ENCODE measurements around the gene NANP.
"Not testable (repeated sequence)": the region's sequence is repeated elsewhere in the genome, so short reads cannot be mapped to it uniquely, and the experiment has no call there.

The NANP gene, protein sequence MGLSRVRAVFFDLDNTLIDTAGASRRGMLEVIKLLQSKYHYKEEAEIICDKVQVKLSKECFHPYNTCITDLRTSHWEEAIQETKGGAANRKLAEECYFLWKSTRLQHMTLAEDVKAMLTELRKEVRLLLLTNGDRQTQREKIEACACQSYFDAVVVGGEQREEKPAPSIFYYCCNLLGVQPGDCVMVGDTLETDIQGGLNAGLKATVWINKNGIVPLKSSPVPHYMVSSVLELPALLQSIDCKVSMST

DNA sequence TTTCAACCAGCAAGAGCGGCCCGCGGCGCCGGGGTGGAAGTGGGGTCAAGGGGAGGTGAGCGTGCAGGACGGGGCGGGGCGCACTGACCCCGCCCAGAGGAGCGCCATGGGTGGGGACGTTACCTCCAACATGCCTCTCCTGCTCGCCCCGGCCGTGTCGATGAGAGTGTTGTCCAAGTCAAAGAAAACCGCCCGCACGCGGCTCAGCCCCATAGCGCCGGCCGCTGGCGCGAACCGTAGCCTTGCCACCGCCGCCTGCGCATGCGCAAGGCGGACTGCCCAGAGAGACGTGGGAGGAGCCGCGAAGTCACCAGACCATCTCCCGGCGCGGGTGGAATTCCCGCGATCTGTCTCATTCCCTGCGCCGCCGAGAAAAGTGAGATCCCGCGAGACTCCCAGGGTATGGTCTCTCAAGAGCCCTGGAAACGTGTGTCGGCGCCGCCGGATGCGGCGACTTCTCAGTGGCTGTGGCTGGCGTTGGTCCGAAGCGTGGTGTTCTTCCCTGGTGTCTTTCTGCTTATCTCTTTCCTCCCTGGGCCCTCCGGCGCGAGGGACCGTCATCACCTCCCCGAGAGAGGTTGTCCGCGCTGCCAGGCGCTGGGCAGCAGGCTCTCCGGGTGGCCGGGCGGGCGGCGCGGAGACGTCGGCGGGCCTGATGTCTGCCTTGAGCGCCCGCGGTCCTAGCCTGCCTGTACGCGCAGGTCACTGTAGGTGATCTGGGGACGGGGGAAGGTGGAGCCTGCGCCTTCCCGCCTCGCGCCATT, at the start of gene NANP:
Gene NANP (minus strand): TSS at position 279 of the 764 bp plus-strand sequence. CDS start 66 bp downstream, at position 213.
- peak; percentile 90 for DNase-seq (ENCODE audit: low spot score)

- no peak for DNase-seq (ENCODE audit: low spot score)
Measured at GRCh38 chr20:25672659-25673235, 48.9 kb upstream of the NANP start.

GRCh38 chr20:25669826-25670422, 46.1 kb upstream of the NANP start:
- DNase-seq (ENCODE audit: low spot score): no peak

DNA sequence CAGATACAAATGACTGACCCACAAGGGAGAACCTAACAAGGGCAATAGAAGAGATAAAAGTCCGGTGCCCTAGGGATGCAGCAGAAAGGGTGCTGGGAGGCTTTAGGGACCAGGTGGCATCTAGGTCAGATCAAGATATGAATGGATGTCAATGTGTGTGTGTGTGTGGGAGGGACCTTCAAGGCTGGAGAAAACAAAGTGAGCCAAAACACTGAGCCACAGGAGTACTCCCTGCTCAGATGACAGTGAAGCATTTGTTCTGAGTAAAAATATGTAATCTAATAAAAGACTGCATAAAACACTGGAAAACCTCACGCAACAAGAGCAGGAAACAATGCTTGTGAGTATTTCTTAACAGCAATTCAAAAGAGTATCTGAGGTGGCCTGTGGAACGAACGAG, 44.6 kb upstream of the NANP start:
- DNase-seq (ENCODE audit: low spot score): no peak

DNA sequence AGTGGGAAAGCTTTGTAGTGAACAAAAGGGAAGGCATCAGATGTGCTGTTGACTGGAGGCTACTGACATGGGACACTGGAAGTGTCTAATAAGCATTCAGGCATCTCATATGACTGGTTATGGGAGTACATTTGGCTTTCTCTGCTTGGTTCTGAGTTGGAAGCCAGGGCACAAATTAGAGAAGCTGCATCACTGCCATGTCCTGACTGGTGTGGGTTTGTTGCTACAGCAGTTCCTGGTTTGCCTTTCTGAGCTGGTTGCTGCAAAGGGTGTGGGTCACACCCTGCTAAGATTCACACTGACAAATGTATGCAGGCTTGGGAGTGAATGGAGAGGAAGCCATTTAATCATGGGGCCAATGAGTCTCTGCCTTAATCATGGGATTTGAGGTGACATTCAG, 36.2 kb upstream of the NANP start:
- DNase-seq (ENCODE audit: low spot score): no peak

GRCh38 chr20:25654487-25654886, 30.7 kb upstream of the NANP start:
- DNase-seq (ENCODE audit: low spot score): no peak

GRCh38 chr20:25652866-25653265, 29.1 kb upstream of the NANP start:
- DNase-seq (ENCODE audit: low spot score): not testable (repeated sequence)

- no peak for DNase-seq (ENCODE audit: low spot score)
Measured at GRCh38 chr20:25644814-25645213, 21.0 kb upstream of the NANP start.

DNA sequence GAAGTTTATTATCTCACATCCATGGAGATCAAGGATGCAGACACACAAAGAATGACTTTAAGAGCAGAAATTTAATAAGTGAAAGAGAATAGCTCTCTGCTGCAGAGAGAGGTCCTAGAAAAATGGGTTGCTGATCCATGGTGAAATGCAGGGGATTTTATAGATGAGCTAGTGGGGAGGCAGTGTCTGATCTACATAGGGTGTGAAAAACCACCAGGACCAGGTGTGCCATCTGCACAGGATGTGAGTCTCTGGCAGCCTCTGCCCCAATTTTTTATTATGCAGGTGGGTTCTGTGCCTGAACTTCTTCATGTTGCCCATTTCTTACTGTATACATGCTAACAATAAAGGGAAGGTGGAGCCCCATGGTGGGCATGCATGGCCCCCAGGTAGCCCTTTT, 19.9 kb upstream of the NANP start:
- no peak for DNase-seq (ENCODE audit: low spot score)

GRCh38 chr20:25637247-25637646, 13.4 kb upstream of the NANP start:
- no peak for DNase-seq (ENCODE audit: low spot score)

DNA sequence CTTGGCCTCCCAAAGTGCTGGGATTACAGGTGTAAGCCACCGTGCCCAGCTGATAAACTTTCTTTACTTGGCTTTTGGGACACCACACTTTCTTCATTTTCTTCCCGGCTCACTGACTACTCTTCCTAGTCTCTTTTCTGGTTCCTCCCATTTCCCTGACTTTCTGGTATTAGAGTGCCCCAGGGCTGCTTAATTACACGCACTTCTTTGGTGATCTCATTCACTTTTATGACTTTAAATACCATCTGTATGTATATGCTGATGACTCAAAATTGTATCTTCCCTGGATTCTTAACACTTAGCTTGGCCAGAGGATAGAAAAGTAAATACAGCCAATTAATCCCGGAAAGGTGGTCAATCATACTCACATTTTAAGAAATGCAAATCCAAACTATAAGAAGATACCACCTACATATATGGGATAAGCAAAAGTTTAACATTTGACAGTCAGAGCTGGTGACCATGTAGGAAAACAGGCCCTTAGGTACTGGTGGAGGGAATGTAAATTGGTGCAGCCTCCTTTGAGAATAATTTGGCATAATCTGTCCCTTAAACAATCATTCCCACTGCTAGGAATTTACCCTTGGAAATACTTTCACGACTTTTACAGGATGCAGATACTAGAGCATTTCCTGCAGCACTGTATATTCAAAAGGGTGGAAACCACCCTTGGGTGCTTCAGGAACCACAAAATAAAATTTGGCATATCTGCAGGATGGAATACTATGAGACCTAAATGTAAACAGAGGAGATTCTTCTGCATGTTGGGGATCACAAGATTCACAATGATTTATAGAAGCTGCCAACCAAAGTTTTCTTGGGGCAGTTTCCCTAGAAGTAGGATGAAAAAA, 9.4 kb upstream of the NANP start:
- no peak for DNase-seq (ENCODE audit: low spot score)

DNA sequence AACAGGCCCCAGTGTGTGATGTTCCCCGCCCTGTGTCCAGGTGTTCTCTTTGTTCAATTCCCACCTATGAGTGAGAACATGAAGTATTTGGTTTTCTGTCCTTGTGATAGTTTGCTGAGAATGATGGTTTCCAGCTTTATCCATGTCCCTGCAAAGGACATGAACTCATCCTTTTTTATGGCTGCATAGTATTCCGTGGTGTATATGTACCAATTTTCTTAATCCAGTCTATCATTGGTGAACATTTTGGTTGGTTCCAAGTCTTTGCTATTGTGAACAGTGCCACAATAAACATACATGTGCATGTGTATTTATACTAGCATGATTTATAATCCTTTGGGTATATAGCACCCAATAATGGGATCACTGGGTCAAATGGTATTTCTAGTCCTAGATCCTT, 6.8 kb upstream of the NANP start:
- DNase-seq (ENCODE audit: low spot score): not testable (repeated sequence)

DNA sequence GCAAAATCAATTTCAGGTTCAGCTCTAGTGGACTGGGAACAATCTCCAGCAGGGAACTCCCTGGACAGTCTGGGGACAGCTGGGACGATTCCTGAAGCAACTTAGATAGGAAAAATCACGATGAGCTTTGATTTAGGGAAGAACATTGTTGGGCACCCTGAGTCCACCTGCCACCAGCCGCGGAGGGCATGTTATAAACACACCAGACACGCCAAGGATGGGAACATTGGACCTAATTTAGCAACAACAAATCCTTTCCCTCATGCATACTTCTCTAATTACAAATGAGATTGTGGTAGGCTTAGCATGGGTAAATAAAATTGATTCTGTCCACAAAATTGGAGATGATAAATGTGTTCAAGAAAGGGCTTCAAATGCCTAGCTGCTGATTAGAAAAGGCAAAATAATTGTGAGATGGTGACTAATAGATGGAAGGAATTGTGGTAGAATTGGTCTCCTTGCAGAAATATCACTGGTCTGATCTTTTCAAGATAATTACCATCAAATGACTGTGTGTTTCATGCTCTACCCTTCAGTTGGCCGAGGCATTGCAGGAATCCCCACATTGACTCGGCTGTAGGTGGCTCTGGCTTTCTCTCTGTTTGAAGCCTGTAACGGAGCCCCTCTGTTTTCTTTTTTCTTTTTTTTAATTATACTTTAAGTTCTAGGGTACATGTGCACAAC, 6.1 kb upstream of the NANP start:
- DNase-seq (ENCODE audit: low spot score): no peak

GRCh38 chr20:25626779-25627178, 3.0 kb upstream of the NANP start:
- DNase-seq (ENCODE audit: low spot score): no peak

- no peak for DNase-seq (ENCODE audit: low spot score)
Measured at GRCh38 chr20:25624500-25624939, 706 bp upstream of the NANP start.

- DNase-seq (ENCODE audit: low spot score): peak; percentile 26
Measured at GRCh38 chr20:25623225-25623735, 534 bp downstream of the NANP start.

GRCh38 chr20:25622450-25623224, 1.2 kb downstream of the NANP start:
- no peak for DNase-seq (ENCODE audit: low spot score)

- DNase-seq (ENCODE audit: low spot score): no peak
Measured at GRCh38 chr20:25622049-25622448, 1.8 kb downstream of the NANP start.

DNA sequence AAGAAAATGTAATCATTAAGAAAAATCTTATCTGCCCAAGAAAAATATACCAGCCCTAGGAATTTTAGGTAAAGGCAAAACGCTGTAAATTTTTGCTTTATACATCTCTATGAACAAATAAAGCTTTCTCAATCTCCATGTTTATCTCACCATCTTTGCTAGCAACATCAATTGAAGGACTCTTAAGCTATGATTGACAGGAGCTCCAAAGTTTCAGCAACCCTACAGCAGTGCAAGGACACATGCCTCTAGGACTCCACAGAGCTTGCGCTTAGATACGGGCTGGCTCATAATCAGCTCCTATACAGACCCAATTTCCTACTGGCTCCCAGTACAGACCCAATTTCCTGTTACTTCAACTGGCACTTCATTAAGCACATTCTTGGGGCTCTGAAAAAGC, 4.3 kb downstream of the NANP start:
- no peak for DNase-seq (ENCODE audit: low spot score)

DNA sequence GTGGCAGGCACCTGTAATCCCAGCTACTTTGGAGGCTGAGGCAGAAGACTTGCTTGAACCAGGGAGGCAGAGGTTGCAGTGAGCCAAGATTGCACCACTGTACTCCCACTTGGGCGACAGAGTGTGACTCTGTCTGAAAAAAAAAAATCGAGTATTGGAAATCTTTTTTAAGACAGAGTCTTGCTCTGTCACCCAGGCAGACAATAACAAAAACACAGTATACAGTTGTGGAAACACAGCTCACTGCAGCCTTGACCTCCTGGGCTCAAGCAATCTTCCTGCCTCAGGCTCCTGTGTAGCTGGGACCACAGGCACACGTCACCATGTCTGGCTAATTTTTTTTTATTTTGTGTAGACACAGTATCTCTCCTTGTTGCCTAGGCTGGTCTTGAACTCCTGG, 15.0 kb downstream of the NANP start:
- DNase-seq (ENCODE audit: low spot score): no peak
